ENCODE data around the gene TRPM4. TPM values are rescaled to one million over a fixed set of nuclear protein-coding genes. Genes with fewer than 3 reads are reported as not detected.

TRPM4 gene
- 38.9 and 40.6 TPM in 2 replicates for total RNA-seq
- 17.6 and 23.7 TPM in 2 replicates for polyA plus RNA-seq
- polyA plus RNA-seq (2011; cell fraction: cytosol; rRNA removed) = 6.5 and 8.7 TPM in 2 replicates
- polyA plus RNA-seq (2011; cell fraction: nucleus; rRNA removed) = 88.1 and 102 TPM in 2 replicates
- 22.6 and 38.8 TPM in 2 replicates for polyA plus RNA-seq (2012)
- polyA minus RNA-seq = 20.4 and 22.4 TPM in 2 replicates
- polyA minus RNA-seq (2011; cell fraction: cytosol; rRNA and poly(A)+ RNA removed) = 2.5 TPM
- polyA minus RNA-seq (2011; cell fraction: nucleus; rRNA and poly(A)+ RNA removed) = 21.9 and 29.7 TPM in 2 replicates
- percentile 51 among the genes with signal in this experiment for Bru-seq, nascent RNA
- BruChase-seq, experiment 1, labeled RNA remaining after a 6-hour chase = percentile 62 among the genes with signal in this experiment
- percentile 59 among the genes with signal in this experiment for BruChase-seq, experiment 2, labeled RNA remaining after a 2-hour chase
- long read RNA-seq, full-length matches to known transcripts = 24 of 50 reads
- long read RNA-seq, partial matches to known transcripts = 18 of 50 reads
- long read RNA-seq, other reads (novel, unspliced or antisense) = 8 of 50 reads

DNA sequence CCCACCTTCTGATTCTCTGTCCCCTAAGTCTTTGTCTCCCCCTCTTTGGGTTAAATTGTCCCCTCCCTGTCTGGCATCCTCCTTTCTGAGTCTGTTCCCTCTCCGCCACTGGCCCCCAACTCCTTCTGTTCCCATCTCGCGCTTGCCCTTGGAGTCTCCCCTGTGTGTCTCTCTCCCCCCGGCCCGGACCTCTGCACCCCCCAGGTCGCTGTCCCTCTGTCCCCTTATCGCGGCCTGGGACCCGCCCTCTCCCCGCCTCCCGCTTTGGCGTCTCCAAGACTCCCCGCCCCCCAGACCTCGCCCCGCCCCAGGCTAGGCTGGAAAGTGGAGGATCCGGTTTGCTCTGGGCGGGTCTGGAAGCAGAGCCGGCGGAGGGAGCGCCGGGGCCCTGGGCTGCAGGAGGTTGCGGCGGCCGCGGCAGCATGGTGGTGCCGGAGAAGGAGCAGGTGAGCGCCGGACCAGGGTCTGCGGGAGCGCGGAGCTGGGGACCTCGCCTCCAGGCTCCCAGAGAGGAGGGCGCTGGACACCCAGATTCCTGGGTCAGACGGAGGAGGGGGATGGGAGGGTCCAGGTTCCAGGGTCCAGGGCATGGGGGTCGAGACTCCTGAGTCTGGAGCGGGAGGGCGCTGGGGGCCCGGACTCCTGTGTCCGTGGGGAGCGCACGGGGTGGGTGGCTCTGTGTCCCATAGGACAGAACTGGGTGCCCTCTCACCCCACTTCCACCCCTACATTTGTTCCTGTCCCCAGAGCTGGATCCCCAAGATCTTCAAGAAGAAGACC, at the start of gene TRPM4:
Gene TRPM4, plus strand, starts transcription at position 348 of the 780 bp plus-strand sequence. Its CDS starts 75 bp downstream, at position 423.
- peaks cover 0 to 2% of the 10 kb centered on the region in 2 experiments for H3K27me3 ChIP-seq (ENCODE audit: control insufficient read depth in 2 of 2, insufficient read depth in 2 of 2, low read length in 2 of 2)
- no peaks in the 10 kb centered on the region for H3K9me1 ChIP-seq (replicated peaks; ENCODE audit: control insufficient read depth, extremely low read depth, insufficient read depth, low read length)
- H3K4me2 ChIP-seq (ENCODE audit: insufficient read depth, low read length) = peak within 1 kb of the TSS; percentile 60
- H3K9me3 ChIP-seq (replicated peaks; ENCODE audit: control insufficient read depth, insufficient read depth, low read length) = no peaks in the 10 kb centered on the region
- BruUV-seq (replicated peaks) = no TSS peak
- H3K79me2 ChIP-seq (ENCODE audit: control insufficient read depth, insufficient read depth, low read length) = no peaks in the 10 kb centered on the region
- no peaks in the 10 kb centered on the region for H4K20me1 ChIP-seq (replicated peaks; ENCODE audit: control insufficient read depth, extremely low read depth, insufficient read depth, low read length)
- H3K36me3 ChIP-seq (ENCODE audit: control insufficient read depth in 2 of 2, extremely low read depth in 1 of 2, insufficient read depth in 2 of 2, low read length in 2 of 2) = no peaks in the 10 kb centered on the region
- CTCF ChIA-PET = interaction anchor here (1.0 to 3.6 kb wide), 2 partner anchors 11 to 41 kb away, joined by 3 to 15 read pairs; no protein-coding TSS in a partner anchor
- DNase-seq (ENCODE audit: low read depth, low spot score) (peak; percentile 73), FAIRE-seq (peak; percentile 92)
- H3K9ac ChIP-seq (replicated peaks; ENCODE audit: extremely low read depth, insufficient read depth, low read length) = peak within 1 kb of the TSS; percentile 61
- peak within 1 kb of the TSS; percentile 92 for H2AFZ ChIP-seq (ENCODE audit: low read depth, low read length)
- H3K27ac ChIP-seq (ENCODE audit: insufficient read depth, low read depth, low read length) = peak within 1 kb of the TSS; percentile 8
- peak within 1 kb of the TSS; percentile 79 to 89 (median 88) for H3K4me3 ChIP-seq (replicated peaks in 1 of 3; ENCODE audit: insufficient read depth in 1 of 3, low read depth in 1 of 3, low read length in 3 of 3)
- dilution Hi-C loops (cut with MboI; ENCODE audit: extremely low pct_ligation_motif_present, low sequenced_read_pairs) = no loop called here
- H3K4me1 ChIP-seq (ENCODE audit: control insufficient read depth, extremely low read depth, insufficient read depth, low read length) = peaks cover 8% of the 10 kb centered on the region
- TF ChIP-seq, protein P1, sequence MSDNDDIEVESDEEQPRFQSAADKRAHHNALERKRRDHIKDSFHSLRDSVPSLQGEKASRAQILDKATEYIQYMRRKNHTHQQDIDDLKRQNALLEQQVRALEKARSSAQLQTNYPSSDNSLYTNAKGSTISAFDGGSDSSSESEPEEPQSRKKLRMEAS (IDR thresholded peaks at IDR 0.05; ENCODE audit: insufficient read depth, insufficient read length) = no peak
- TF ChIP-seq POLR2A (IDR thresholded peaks at IDR 0.05; ENCODE audit: low read depth, low read length) = peak; percentile 77
- peak; percentile 69 for TF ChIP-seq POLR2AphosphoS5 (IDR thresholded peaks at IDR 0.05; ENCODE audit: insufficient read depth, low read depth, low read length)
- POLR2A ChIA-PET = no interaction called here
- intact Hi-C loops (cut with micrococcal nuclease) = loop anchor here (1.0 to 10.0 kb wide), 2 partner anchors 8 to 163 kb away; partner anchors contain the start of genes GYS1 and RUVBL2

DNA sequence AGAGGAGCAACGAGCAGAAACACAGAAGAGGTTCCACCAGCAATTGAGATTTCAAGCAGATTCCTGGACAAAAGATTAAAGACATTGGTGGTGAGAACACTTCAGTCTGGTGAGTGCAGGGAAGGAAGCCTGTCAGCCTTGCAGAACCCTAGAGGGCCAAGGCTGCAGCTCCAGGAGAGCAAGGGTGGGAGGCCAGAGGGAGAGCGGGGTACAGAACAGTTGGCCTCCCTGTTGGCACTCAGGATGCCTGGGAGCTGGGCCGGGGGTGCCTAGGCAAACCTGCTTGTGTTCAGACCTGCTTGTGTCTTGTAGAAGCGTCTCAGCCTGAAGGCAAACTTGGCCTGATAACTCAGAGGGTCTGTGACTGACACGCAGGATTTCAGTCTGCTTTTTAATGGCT, 48.5 kb upstream of the TRPM4 start:
- peaks cover 3% of the 10 kb centered on the region for H3K4me1 ChIP-seq (ENCODE audit: control insufficient read depth, extremely low read depth, insufficient read depth, low read length)
- H3K36me3 ChIP-seq (ENCODE audit: control insufficient read depth in 2 of 2, extremely low read depth in 1 of 2, insufficient read depth in 2 of 2, low read length in 2 of 2) = peaks cover 17 to 43% of the 10 kb centered on the region in 2 experiments
- no peaks in the 10 kb centered on the region for H3K9me3 ChIP-seq (replicated peaks; ENCODE audit: control insufficient read depth, insufficient read depth, low read length)
- no TSS peak for BruUV-seq (replicated peaks)
- no peaks in the 10 kb centered on the region for H3K9me1 ChIP-seq (replicated peaks; ENCODE audit: control insufficient read depth, extremely low read depth, insufficient read depth, low read length)
- H3K4me3 ChIP-seq (replicated peaks in 1 of 3; ENCODE audit: insufficient read depth in 1 of 3, low read depth in 1 of 3, low read length in 3 of 3) = no peak overlapping the region
- DNase-seq (ENCODE audit: low read depth, low spot score) (no peak), FAIRE-seq (no peak)
- ChIA-PET CTCF (interaction anchor here (1.8 to 2.5 kb wide), 2 partner anchors 11 to 90 kb away, joined by 4 to 15 read pairs; no protein-coding TSS in a partner anchor), POLR2A (no interaction called here)
- intact Hi-C loops (cut with micrococcal nuclease) = no loop called here
- no peak overlapping the region for H3K27ac ChIP-seq (ENCODE audit: insufficient read depth, low read depth, low read length)
- H3K27me3 ChIP-seq (ENCODE audit: control insufficient read depth in 2 of 2, insufficient read depth in 2 of 2, low read length in 2 of 2) = no peaks in the 10 kb centered on the region
- TF ChIP-seq, protein P1 (IDR thresholded peaks at IDR 0.05; ENCODE audit: insufficient read depth, insufficient read length) = no peak
- TF ChIP-seq, protein P2, sequence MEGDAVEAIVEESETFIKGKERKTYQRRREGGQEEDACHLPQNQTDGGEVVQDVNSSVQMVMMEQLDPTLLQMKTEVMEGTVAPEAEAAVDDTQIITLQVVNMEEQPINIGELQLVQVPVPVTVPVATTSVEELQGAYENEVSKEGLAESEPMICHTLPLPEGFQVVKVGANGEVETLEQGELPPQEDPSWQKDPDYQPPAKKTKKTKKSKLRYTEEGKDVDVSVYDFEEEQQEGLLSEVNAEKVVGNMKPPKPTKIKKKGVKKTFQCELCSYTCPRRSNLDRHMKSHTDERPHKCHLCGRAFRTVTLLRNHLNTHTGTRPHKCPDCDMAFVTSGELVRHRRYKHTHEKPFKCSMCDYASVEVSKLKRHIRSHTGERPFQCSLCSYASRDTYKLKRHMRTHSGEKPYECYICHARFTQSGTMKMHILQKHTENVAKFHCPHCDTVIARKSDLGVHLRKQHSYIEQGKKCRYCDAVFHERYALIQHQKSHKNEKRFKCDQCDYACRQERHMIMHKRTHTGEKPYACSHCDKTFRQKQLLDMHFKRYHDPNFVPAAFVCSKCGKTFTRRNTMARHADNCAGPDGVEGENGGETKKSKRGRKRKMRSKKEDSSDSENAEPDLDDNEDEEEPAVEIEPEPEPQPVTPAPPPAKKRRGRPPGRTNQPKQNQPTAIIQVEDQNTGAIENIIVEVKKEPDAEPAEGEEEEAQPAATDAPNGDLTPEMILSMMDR (IDR thresholded peaks at IDR 0.05; ENCODE audit: extremely low read depth in 1 of 2, insufficient read depth in 1 of 2, low read depth in 1 of 2, low read length in 2 of 2) = no peak
- TF ChIP-seq POLR2A (IDR thresholded peaks at IDR 0.05; ENCODE audit: low read depth, low read length) (no peak), POLR2AphosphoS5 (IDR thresholded peaks at IDR 0.05; ENCODE audit: insufficient read depth, low read depth, low read length) (no peak), JUN (IDR thresholded peaks at IDR 0.05; ENCODE audit: borderline replicate concordance, insufficient read depth, insufficient read length, low read depth) (no peak), FOS (IDR thresholded peaks at IDR 0.05; ENCODE audit: borderline replicate concordance, insufficient read depth, low read length) (no peak), MYC (IDR thresholded peaks at IDR 0.05; ENCODE audit: low read depth, low read length) (no peak), GATA2 (IDR thresholded peaks at IDR 0.05; ENCODE audit: insufficient read depth, insufficient read length, low read depth, low read length) (no peak), EZH2 (IDR thresholded peaks at IDR 0.05; ENCODE audit: borderline replicate concordance, low read depth, low read length, severe bottlenecking) (no peak)
- H3K79me2 ChIP-seq (ENCODE audit: control insufficient read depth, insufficient read depth, low read length) = no peaks in the 10 kb centered on the region
- H2AFZ ChIP-seq (ENCODE audit: low read depth, low read length) = no peak overlapping the region
- no peak overlapping the region for H3K9ac ChIP-seq (replicated peaks; ENCODE audit: extremely low read depth, insufficient read depth, low read length)
- dilution Hi-C loops (cut with MboI; ENCODE audit: extremely low pct_ligation_motif_present, low sequenced_read_pairs) = no loop called here
- H4K20me1 ChIP-seq (replicated peaks; ENCODE audit: control insufficient read depth, extremely low read depth, insufficient read depth, low read length) = no peaks in the 10 kb centered on the region
- no peak overlapping the region for H3K4me2 ChIP-seq (ENCODE audit: insufficient read depth, low read length)

Measured in endothelial cell of umbilical vein (primary cell).